HG02870 (cell line): ENCODE data around the gene TAAR8.
"Not testable (repeated sequence)": the region's sequence is repeated elsewhere in the genome, so short reads cannot be mapped to it uniquely, and the experiment has no call there.

ENCODE experiments used
- ATAC-seq: cut with Tn5 transposase; IDR thresholded peaks from one replicate; pipeline ENCODE4 v1.9.1; 2021; ENCODE audit warnings: mild to moderate bottlenecking, moderate library complexity; ENCODE audit not compliant: unreplicated experiment

TAAR8 gene

GRCh38 chr6:132537977-132538376 is 14.5 kb upstream of the TAAR8 start, which contains the start of gene TAAR9:
TSS of gene TAAR9 (plus strand) at chr6:132538277. CDS start at chr6:132538290, 13 bp downstream.
- no peak for ATAC-seq

GRCh38 chr6:132544826-132545225 is 7.6 kb upstream of the TAAR8 start:
- ATAC-seq: no peak

GRCh38 chr6:132548746-132549463 is 3.6 kb upstream of the TAAR8 start:
- ATAC-seq: no peak

GRCh38 chr6:132551214-132551613 is 1.3 kb upstream of the TAAR8 start:
- ATAC-seq: no peak

GRCh38 chr6:132560087-132560486 is 7.6 kb downstream of the TAAR8 start:
- not testable (repeated sequence) for ATAC-seq

- no peak for ATAC-seq
These were observed 13.9 kb downstream of the TAAR8 start for GRCh38 chr6:132566404-132566803.

GRCh38 chr6:132567566-132567965 is 15.1 kb downstream of the TAAR8 start:
- no peak for ATAC-seq

GRCh38 chr6:132568611-132569010 is 16.1 kb downstream of the TAAR8 start:
- no peak for ATAC-seq

- ATAC-seq: no peak
These were observed 16.7 kb downstream of the TAAR8 start for GRCh38 chr6:132569170-132569569.

- no peak for ATAC-seq
These were observed 17.8 kb downstream of the TAAR8 start, which contains the start of gene TAAR6 for GRCh38 chr6:132570221-132570777. TSS of gene TAAR6 (plus strand) at chr6:132570322. CDS start at chr6:132570322, 0 bp downstream.

GRCh38 chr6:132571774-132572173 is 19.3 kb downstream of the TAAR8 start:
- ATAC-seq: no peak

GRCh38 chr6:132584698-132585097 is 32.2 kb downstream of the TAAR8 start:
- no peak for ATAC-seq

- no peak for ATAC-seq
These were observed 35.0 kb downstream of the TAAR8 start for GRCh38 chr6:132587424-132587823.

GRCh38 chr6:132589454-132589853 is 37.0 kb downstream of the TAAR8 start, which contains the start of gene TAAR5:
TSS of gene TAAR5 (minus strand) at chr6:132589741. CDS start at chr6:132589686, 55 bp downstream.
- ATAC-seq: no peak

GRCh38 chr6:132590362-132590761 is 37.9 kb downstream of the TAAR8 start:
- ATAC-seq: no peak

GRCh38 chr6:132592855-132593254 is 40.4 kb downstream of the TAAR8 start:
- no peak for ATAC-seq

- no peak for ATAC-seq
These were observed 43.7 kb downstream of the TAAR8 start for GRCh38 chr6:132596201-132596600.

GRCh38 chr6:132598473-132598872 is 46.0 kb downstream of the TAAR8 start:
- no peak for ATAC-seq

- ATAC-seq: not testable (repeated sequence)
These were observed 48.4 kb downstream of the TAAR8 start for GRCh38 chr6:132600900-132601299.
